HG03139 (cell line): ENCODE measurements around the gene SPATA9.
"Not testable (repeated sequence)": the region's sequence is repeated elsewhere in the genome, so short reads cannot be mapped to it uniquely, and the experiment has no call there.

ENCODE experiments used
- ATAC-seq: cut with Tn5 transposase; IDR thresholded peaks from one replicate; pipeline ENCODE4 v1.9.1; 2021; ENCODE audit not compliant: unreplicated experiment

Gene SPATA9

GRCh38 chr5:95717439-95717838, 34.6 kb upstream of the SPATA9 start:
- ATAC-seq, result no peak

GRCh38 chr5:95715799-95716461, 33.1 kb upstream of the SPATA9 start:
- ATAC-seq, result no peak

DNA sequence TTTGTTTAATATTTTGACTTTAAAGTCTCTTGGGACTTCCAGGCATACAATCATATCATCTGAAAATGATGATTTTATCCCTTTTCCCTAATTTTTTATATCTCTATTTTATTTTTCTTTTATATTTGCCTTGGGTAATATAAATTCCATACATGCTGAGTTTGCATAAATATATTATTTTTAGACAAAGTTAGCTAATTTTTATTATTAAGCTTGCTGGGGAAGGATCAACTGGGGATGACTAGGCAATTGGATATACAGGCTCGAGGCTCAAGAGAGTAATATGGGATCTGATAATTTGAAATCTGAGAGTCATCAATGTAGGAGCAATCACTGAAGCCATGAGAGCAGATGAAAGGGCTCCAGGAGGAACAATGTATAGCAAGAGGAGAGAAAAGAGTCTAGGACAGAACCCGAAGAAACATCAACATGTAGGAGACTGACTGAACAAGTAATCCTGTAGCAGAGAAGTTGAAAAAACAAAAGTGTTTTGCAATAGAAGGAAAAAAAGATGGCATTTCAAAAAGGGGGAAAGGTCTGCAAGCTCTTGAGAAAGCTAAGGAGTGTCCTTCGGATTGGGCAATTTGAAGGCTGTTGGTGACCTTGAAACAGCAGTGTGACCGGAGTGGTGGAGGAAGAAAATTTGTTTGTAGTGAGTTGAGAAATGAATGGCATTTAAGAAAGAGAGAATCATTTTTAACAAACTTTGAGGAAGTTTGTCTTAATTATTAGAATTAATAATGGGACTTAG, 31.3 kb upstream of the SPATA9 start:
- no peak for ATAC-seq

DNA sequence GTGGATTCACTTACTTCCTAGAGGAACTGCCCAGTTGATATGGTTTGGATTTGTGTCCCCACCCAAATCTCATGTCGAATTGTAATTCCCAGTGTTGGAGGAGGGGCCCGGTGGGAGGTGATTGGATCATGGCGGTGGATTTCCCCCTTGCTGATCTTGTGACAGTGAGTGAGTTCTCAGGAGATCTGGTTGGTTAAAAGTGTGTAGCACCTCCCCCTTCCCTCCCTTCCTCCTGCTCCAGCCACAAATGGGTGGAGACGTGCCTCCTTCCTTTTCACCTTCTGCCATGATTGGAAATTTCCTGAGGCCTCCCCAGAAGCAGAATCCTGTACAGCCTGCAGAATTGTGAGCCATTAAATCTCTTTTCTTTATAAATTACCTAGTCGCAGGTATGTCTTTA, 30.5 kb upstream of the SPATA9 start:
- not testable (repeated sequence) for ATAC-seq

DNA sequence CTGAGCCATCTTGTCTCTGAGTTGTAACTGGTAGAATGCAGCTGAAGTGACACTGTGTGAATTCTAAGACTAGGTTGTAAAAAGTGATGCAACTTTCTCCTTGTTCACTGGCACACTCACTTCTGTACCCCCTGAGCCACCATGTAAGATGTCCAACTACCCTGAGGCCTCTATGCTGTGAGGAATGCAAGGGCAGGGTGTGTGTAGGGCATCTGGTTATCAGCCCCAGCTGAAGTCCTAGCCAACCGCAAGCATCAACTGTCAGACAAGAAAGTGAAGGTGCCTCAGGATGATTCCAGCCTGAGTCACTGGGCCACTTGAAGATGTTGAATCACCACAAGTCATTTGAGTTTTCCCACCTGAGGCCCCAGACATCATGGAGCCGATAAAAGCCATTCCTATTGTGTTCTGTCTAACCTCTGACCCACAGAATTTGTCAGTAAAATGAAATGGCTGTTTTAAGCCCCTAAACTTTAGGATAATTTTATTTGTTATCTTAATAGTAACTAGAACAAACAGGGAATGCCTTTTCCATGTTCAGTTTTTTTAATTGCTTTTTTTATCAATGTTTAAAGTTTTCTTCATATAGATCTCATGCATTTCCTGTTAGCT, 29.7 kb upstream of the SPATA9 start:
- no peak for ATAC-seq

DNA sequence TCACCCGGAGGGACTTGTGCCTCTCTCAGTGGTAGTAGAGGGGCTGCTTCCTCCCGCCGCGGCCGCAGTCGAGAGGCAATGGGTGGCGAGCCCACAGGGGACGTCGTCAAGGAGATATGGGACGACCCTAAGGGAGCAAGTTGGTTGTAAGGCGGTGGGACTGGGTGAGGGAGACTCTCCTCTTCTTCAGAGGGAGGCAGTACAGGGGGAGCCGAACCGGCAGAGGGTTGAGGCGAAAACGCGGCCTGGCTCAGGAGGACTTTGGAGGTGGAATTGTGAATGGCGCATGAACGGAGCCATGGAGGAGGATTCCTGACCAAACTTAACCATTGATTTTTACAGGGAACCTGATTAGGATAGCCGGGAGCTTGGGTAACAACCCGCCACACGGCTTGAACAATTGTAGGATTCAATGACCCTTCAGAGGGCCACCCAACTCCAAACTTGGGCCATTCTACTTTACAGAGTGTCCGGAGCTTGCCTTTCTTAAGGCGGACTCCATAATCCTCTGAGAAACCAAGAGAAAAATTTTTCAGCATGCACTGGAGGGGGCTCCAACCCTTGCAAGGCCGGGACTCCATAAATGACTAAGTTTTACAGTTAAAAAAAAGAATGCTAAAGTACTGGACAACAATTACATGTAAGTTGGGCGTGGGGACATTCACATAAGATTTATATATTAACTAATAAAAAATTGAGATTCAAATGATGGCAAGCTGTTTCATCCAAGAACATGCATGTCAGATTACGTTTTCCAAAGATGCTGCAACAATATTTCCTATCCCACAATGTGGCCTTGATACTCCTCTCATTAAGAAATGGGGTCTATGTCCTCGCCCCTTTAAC, 28.9 kb upstream of the SPATA9 start:
- no peak for ATAC-seq

- not testable (repeated sequence) for ATAC-seq
Observed at GRCh38 chr5:95710651-95711500, 28.1 kb upstream of the SPATA9 start.

DNA sequence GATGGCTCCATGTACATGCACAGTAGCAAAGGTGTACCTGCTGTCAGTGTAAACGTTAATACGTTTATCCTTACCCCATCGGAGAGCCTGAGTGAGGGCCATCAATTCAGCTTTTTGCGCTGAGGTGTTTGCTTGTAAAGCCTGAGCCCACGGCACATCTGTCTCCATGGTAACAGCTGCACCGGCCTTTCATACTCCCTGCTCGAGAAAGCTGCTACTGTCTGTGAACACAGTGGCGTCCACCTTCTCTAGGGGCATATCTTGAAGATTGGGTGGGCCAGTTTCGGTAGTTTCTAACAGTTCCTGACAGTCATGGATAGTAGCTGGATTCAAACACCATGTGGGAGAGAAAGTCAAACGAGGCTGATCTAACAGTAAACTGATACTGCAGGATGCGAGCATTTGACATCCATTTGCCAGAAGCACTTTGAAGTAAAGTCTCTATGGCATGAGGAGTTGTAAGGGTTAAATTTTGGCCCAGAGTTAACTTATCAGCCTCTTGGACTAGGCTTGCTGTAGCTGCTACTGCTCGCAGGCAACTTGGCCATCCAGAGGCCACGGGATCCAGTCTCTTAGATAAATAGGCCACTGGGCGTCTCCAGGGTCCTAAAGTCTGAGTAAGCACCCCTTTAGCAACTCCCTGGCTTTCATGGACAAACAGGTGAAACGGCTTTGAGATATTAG, 27.3 kb upstream of the SPATA9 start:
- no peak for ATAC-seq

GRCh38 chr5:95708876-95709275, 26.1 kb upstream of the SPATA9 start:
- ATAC-seq, result no peak

DNA sequence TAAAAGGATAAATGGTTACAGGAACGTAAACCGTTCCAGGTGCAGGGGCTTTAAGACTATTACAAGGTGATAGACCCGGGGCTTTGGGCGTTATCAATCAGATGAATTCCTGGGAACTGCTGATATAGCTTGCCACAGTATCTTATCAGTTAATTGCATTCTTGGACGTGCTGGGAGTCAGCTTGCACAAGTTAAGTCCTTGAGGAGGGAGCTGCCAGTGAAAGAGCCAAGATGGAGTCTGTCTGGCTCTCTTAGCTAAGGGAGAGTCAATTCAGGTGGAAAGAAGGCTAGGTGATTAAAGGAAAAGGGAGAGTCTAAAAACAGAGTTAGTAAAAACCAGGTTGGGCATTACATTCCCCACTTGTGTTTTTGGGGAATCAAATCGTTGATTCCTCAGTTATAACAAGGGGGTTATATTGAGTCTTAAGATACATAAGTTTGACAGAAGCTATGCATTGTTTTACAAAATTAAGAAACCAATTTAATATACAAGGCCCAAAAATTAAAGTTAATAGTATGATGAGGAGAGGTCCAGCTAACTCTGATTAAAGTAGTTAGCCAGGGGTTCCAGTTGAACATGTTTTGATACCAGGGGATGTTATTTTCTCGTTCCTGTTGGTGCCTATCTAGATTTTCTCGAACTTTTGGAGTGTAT, 24.9 kb upstream of the SPATA9 start:
- ATAC-seq, result not testable (repeated sequence)

- no peak for ATAC-seq
Observed at GRCh38 chr5:95707055-95707454, 24.3 kb upstream of the SPATA9 start.

- ATAC-seq, result not testable (repeated sequence)
Observed at GRCh38 chr5:95706196-95706595, 23.4 kb upstream of the SPATA9 start.

DNA sequence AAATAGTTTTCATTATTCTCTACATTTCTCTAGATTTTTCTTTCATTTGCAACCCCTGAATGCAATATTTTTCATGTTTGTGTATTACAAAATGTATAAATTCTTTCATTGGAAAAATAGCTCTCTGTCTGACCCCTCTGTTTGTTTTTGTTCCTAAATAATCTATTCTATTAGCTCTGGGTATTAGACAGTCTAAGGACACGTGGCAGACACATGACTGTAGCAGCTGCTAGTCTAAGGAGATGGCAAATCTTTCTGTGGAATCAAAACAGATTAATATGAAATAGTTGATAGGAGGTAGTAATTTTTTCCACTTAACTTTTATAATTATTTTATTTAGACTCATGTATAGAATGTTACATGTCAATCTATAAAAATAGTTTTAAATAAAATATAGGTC, 21.4 kb upstream of the SPATA9 start:
- no peak for ATAC-seq

- ATAC-seq, result no peak
Observed at GRCh38 chr5:95701074-95701473, 18.3 kb upstream of the SPATA9 start.

DNA sequence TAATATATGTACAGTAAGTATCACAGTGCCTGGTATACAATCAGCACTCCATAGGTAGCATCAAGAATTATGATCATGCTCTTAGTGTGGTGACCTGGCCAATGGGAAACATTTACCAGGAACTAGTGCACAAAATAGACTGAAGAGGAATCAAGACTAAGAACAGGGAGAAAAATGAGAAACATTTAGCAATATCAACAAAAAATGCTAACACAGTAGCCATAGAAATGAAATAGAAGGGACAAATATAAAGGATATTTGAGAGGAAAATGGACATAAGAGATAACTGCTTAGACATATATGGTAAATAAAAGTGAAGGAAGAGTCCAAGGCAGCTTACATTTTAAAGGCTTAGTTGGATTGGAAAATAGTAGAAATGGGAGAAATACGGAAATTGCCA, 16.5 kb upstream of the SPATA9 start:
- ATAC-seq, result no peak

DNA sequence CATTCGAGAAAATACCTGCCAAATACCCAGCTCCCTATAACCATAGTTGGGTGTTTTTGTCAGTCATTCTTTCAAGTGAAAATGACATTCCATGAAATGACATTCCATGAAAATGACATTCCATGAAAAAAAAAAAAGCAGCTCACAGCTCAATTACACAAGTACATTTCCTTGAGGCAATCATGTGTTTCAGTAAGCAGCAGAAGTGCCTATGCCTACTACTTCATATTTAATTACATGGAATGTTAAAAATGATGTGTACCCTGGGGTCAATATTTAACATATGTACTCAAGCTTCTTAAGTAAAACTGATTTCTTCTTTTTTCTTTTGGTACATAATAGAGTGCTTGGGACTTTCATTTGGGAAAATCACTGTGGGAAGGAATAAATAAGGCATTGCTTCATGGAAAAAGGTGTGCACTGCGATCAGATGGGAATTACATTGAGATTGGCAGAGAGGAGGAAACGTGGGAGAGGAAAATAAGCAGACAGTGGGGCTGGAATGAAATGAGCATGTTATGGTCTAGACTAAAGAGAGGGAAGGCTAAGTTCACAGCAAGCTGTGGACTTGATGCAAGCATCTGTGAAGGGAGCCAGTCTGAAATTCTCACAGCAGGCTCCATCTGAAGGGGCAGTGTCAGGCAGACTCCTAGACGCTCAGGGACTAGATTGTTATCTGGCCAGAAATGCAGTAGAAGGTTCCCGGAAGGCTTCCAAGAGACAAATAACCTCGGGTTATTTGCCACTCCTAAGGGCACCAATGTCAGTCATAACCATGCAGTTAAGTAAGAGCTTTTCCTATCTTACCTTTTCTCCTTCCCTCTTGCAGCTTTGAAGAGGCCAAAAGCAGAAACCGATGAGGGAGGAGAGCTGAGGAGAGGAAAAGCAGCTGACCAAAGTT, 15.2 kb upstream of the SPATA9 start:
- no peak for ATAC-seq

- no peak for ATAC-seq
Observed at GRCh38 chr5:95690333-95690732, 7.5 kb upstream of the SPATA9 start.

DNA sequence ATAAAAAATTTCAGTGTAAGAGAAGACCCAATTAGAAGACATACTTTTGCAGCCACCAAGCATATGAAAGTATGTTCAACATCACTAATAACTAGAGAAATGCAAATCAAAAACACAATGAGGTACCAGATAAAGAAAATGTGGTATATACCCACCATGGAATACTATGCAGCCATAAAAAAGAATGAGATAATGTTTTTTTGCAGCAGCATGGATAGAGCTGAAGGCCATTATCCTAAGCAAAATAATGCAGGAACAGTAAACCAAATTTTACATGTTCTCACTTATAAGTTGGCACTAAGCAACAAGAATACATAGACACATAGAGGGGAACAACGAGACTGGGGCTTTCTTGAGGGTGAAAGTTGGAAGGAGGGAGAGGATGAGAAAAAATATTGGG, 6.9 kb upstream of the SPATA9 start:
- no peak for ATAC-seq
